Liver (tissue), 9 donors: ENCODE results near the gene CYP39A1. TPM values are rescaled to one million over a fixed set of nuclear protein-coding genes. Genes with fewer than 3 reads are reported as not detected.

Experiments
- DNase-seq: peaks from one replicate; pipeline ENCODE4 v3.0.0-alpha.2; 2017; ENCODE audit warnings: low spot score
- H3K27ac ChIP-seq, 2 donors: one replicate each; pipeline ENCODE4 v1.7.0; 2013; ENCODE audit warnings: inconsistent platforms in 2 of 2, low read length in 2 of 2, control low read depth in 1 of 2, low read depth in 1 of 2, mild to moderate bottlenecking in 1 of 2
- H3K27me3 ChIP-seq, 4 donors: one replicate each; pipeline versions ENCODE4 v1.6.1 to v1.7.0; 2013; ENCODE audit warnings: low read length in 3 of 4, inconsistent platforms in 1 of 4, mild to moderate bottlenecking in 1 of 4, moderate library complexity in 1 of 4; ENCODE audit not compliant: control insufficient read depth in 4 of 4, insufficient read depth in 4 of 4
- H3K36me3 ChIP-seq, 4 donors: one replicate each; pipeline versions ENCODE4 v1.6.1 to v1.7.0; 2013; ENCODE audit warnings: low read length in 3 of 4, mild to moderate bottlenecking in 3 of 4, low read depth in 1 of 4, moderate library complexity in 1 of 4; ENCODE audit not compliant: control insufficient read depth in 4 of 4, insufficient read depth in 3 of 4
- H3K4me1 ChIP-seq, 4 donors: one replicate each; pipeline versions ENCODE4 v1.6.1 to v1.7.0; 2013; ENCODE audit warnings: low read length in 3 of 4, mild to moderate bottlenecking in 3 of 4, moderate library complexity in 1 of 4; ENCODE audit not compliant: control insufficient read depth in 4 of 4, insufficient read depth in 4 of 4
- H3K4me3 ChIP-seq, 3 donors: one replicate each; pipeline versions ENCODE4 v1.6.1 to v1.7.0; 2013; ENCODE audit warnings: low read length in 3 of 3, control low read depth in 1 of 3, low read depth in 1 of 3, mild to moderate bottlenecking in 1 of 3
- H3K9ac ChIP-seq, 2 donors: one replicate each; pipeline ENCODE4 v1.7.0; 2013; ENCODE audit warnings: low read length in 2 of 2, mild to moderate bottlenecking in 2 of 2, moderate library complexity in 2 of 2, control low read depth in 1 of 2, low read depth in 1 of 2
- H3K9me3 ChIP-seq, 4 donors: one replicate each; pipeline versions ENCODE4 v1.6.1 to v1.7.0; 2013; ENCODE audit warnings: low read length in 3 of 4; ENCODE audit not compliant: control insufficient read depth in 4 of 4
- EGR1 ChIP-seq, 2 donors: IDR thresholded peaks; 2 replicates each; pipeline ENCODE4 v1.6.1; 2016 to 2018; ENCODE audit warnings: antibody characterized with exemption in 2 of 2, low read depth in 2 of 2
- FOXA1 ChIP-seq: IDR thresholded peaks from 2 replicates; pipeline ENCODE4 v1.6.1; 2016; ENCODE audit warnings: antibody characterized with exemption
- FOXA2 ChIP-seq: IDR thresholded peaks from 2 replicates; pipeline ENCODE4 v1.6.1; 2016; ENCODE audit warnings: antibody characterized with exemption
- GABPA ChIP-seq, 2 donors: IDR thresholded peaks in 1 of 2; conservative IDR thresholded peaks in 1 of 2; 2 replicates each; pipeline ENCODE4 v1.6.1; 2016; ENCODE audit warnings: antibody characterized with exemption in 2 of 2, mild to moderate bottlenecking in 1 of 2, moderate library complexity in 1 of 2
- HNF4A ChIP-seq, 2 donors: conservative IDR thresholded peaks; 2 replicates each; pipeline ENCODE4 v1.6.1; 2016; ENCODE audit warnings: antibody characterized with exemption in 2 of 2, mild to moderate bottlenecking in 2 of 2
- HNF4G ChIP-seq: IDR thresholded peaks from 2 replicates; pipeline ENCODE4 v1.6.1; 2016; ENCODE audit warnings: antibody characterized with exemption
- JUND ChIP-seq, 2 donors: IDR thresholded peaks; 2 replicates each; pipeline ENCODE4 v1.6.1; 2016; ENCODE audit warnings: antibody characterized with exemption in 2 of 2
- NR2F2 ChIP-seq: IDR thresholded peaks from 2 replicates; pipeline ENCODE4 v1.6.1; 2016; ENCODE audit warnings: antibody characterized with exemption
- RAD21 ChIP-seq, 2 donors: IDR thresholded peaks; 2 replicates each; pipeline ENCODE4 v1.6.1; 2016; ENCODE audit warnings: antibody characterized with exemption in 2 of 2, mild to moderate bottlenecking in 2 of 2
- RXRA ChIP-seq, 2 donors: IDR thresholded peaks; 2 replicates each; pipeline ENCODE4 v1.6.1; 2017 to 2018; ENCODE audit warnings: antibody characterized with exemption in 2 of 2, mild to moderate bottlenecking in 1 of 2
- SP1 ChIP-seq: IDR thresholded peaks from 2 replicates; pipeline ENCODE4 v1.6.1; 2018; ENCODE audit warnings: antibody characterized with exemption, mild to moderate bottlenecking
- TAF1 ChIP-seq: conservative IDR thresholded peaks from 2 replicates; pipeline ENCODE4 v1.6.1; 2016; ENCODE audit warnings: antibody characterized with exemption, mild to moderate bottlenecking
- YY1 ChIP-seq: IDR thresholded peaks from 2 replicates; pipeline ENCODE4 v1.6.1; 2016; ENCODE audit warnings: antibody characterized with exemption, mild to moderate bottlenecking
- WGBS: extraction: QIAGEN DNeasy Blood & Tissue Kit; methylation state at CpG from one replicate; pipeline ENCODE4 v1.1.7; 2013; 5-methylcytosine and 5-hydroxymethylcytosine counted together
- polyA plus RNA-seq, 2 donors: library from polyadenylated mRNA; stranded (reverse) in 1 of 2; unstranded in 1 of 2; fragments of 200-250 nt in 1 of 2; fragments of >200 nt in 1 of 2; fragmentation: Nextera tagmentation in 1 of 2; extraction: Ambion mirVana in 1 of 2; gene quantifications; one replicate each; pipeline versions ENCODE4 v1.2.1 to v1.2.3, GENCODE V29; 2013 to 2015
- total RNA-seq, 2 donors: library from RNA; depleted of rRNA; stranded (reverse); fragments of >200 nt; gene quantifications; one replicate each; pipeline ENCODE4 v1.2.3, GENCODE V29; 2014
- TF ChIP-seq, protein P1 (sequence below): IDR thresholded peaks from 2 replicates; pipeline ENCODE4 v1.6.1; 2016; ENCODE audit warnings: antibody characterized with exemption
- TF ChIP-seq, protein P2 (sequence below): fragments of 150-350 bp; IDR thresholded peaks from 2 replicates; pipeline ENCODE4 v1.5.1; 2017; ENCODE audit warnings: improper control_type of control experiment, low read depth, low read length; ENCODE audit not compliant: missing input control
- TF ChIP-seq, protein P3 (sequence below): IDR thresholded peaks from 2 replicates; pipeline ENCODE4 v1.6.1; 2016; ENCODE audit warnings: antibody characterized with exemption
- TF ChIP-seq, protein P4 (sequence below): IDR thresholded peaks from 2 replicates; pipeline ENCODE4 v1.6.1; 2016; ENCODE audit warnings: antibody characterized with exemption, mild to moderate bottlenecking
- TF ChIP-seq, protein P5 (sequence below): IDR thresholded peaks from 2 replicates; pipeline ENCODE4 v1.6.1; 2016; ENCODE audit warnings: antibody characterized with exemption
- donor health status: healthy.
- donor health status: healthy.
- donor health status: healthy.
- donor health status: healthy.
- donor health status: healthy.

Gene CYP39A1
- total and polyA plus RNA-seq, 4 donors: 10.8 to 29.8 (median 15.2) TPM

DNA sequence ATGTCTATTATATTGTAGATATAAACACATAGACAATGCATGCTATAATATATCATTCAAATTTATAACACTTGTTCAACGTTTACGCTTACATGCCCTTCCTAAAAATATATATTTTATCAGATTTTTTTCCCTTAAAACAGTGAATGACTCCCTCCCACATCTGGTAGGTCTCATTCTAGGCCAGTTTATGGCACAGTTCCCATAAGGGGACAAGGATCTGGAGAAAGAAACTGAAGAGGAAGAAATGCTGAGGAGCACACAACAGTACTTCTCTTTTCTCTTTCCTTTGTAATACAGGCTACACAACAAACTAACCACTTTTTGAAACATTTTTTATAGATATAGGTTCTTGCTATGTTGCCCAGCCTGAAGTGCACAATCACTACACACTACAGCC, 112.8 kb downstream of the CYP39A1 start (continued):
- TF ChIP-seq, protein P1, sequence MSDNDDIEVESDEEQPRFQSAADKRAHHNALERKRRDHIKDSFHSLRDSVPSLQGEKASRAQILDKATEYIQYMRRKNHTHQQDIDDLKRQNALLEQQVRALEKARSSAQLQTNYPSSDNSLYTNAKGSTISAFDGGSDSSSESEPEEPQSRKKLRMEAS: no peak
- TF ChIP-seq YY1 (no peak), FOXA2 (no peak), GABPA (IDR thresholded peaks at IDR 0.05 in 1 of 2, conservative IDR thresholded peaks at IDR 0.05 in 1 of 2) (no peak), RAD21 (IDR thresholded peaks at IDR 0.05) (no peak), TAF1 (no peak), JUND (IDR thresholded peaks at IDR 0.05) (no peak)

DNA sequence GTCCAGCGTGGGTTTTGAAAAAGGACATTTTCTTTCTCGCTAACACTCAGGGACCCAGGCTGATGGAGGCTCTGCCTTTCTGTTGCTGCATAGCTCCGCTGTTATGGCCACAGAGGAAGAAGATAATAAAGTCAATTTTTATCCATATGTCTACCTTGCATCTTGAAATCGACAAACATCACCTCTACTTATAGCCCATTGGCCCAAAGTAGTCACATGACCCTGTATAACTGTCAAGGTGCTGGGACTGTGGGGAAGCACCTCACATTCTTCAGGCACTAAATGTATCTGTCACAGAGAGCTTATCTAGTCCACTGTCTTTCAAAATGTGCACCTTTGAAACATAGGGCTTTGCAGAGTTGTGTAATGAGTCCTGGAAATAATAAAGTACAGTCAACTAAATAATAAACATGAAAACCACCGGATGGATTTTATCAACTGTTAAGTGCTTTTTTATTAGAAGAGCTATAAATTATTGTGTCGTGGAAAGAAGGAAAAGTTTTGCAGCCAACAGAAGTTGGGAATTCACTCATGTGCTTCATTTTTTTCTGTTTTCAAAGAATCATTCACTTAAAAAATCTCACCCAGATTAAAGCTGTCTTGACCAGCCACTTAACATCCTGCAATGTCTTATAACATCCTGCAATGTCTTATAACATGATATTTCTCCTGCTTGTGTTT, 113.7 kb downstream of the CYP39A1 start:
- no peak overlapping the region for H3K27ac ChIP-seq
- no peak overlapping the region for H3K9ac ChIP-seq
- WGBS: 70% methylated on average over 6 of the region's 6 CpGs
- TF ChIP-seq, protein P2, sequence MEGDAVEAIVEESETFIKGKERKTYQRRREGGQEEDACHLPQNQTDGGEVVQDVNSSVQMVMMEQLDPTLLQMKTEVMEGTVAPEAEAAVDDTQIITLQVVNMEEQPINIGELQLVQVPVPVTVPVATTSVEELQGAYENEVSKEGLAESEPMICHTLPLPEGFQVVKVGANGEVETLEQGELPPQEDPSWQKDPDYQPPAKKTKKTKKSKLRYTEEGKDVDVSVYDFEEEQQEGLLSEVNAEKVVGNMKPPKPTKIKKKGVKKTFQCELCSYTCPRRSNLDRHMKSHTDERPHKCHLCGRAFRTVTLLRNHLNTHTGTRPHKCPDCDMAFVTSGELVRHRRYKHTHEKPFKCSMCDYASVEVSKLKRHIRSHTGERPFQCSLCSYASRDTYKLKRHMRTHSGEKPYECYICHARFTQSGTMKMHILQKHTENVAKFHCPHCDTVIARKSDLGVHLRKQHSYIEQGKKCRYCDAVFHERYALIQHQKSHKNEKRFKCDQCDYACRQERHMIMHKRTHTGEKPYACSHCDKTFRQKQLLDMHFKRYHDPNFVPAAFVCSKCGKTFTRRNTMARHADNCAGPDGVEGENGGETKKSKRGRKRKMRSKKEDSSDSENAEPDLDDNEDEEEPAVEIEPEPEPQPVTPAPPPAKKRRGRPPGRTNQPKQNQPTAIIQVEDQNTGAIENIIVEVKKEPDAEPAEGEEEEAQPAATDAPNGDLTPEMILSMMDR: no peak
- H3K4me1 ChIP-seq: no peaks in the 10 kb centered on the region
- no peak overlapping the region for H3K4me3 ChIP-seq
- H3K36me3 ChIP-seq: no peaks in the 10 kb centered on the region
- no peaks in the 10 kb centered on the region for H3K27me3 ChIP-seq
- DNase-seq: no peak
- H3K9me3 ChIP-seq: no peaks in the 10 kb centered on the region

DNA sequence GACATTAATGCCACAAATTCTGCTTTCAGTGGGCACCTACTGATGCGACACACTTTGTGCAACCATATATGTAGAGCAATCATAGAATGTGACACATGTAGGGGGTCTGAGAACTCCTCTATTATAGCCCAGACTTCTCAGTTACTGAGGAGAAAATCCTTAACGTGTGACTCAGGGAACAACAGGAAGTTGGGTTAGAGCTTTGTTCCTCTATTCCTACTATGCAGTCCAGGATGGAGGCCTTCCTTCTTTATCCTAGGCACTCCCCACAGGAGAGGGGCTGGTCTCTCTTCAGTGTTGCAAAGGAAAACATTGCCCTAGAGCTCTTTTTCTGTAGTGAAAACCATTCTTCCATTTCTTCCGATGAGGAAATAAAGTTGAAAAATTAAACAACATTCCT, 121.7 kb downstream of the CYP39A1 start:
- WGBS: 74% methylated on average over 3 of the region's 3 CpGs
- no peak for TF ChIP-seq RAD21 (IDR thresholded peaks at IDR 0.05)
- TF ChIP-seq JUND (IDR thresholded peaks at IDR 0.05): no peak
- TF ChIP-seq FOXA1: no peak
- TF ChIP-seq NR2F2: no peak
- no peak for TF ChIP-seq GABPA (IDR thresholded peaks at IDR 0.05 in 1 of 2, conservative IDR thresholded peaks at IDR 0.05 in 1 of 2)
- no peak for TF ChIP-seq FOXA2
- no peak for TF ChIP-seq TAF1
- TF ChIP-seq, protein P3, sequence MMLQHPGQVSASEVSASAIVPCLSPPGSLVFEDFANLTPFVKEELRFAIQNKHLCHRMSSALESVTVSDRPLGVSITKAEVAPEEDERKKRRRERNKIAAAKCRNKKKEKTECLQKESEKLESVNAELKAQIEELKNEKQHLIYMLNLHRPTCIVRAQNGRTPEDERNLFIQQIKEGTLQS: no peak
- no peak for TF ChIP-seq HNF4A (conservative IDR thresholded peaks at IDR 0.05)
- no peak for TF ChIP-seq SP1
- TF ChIP-seq, protein P4, sequence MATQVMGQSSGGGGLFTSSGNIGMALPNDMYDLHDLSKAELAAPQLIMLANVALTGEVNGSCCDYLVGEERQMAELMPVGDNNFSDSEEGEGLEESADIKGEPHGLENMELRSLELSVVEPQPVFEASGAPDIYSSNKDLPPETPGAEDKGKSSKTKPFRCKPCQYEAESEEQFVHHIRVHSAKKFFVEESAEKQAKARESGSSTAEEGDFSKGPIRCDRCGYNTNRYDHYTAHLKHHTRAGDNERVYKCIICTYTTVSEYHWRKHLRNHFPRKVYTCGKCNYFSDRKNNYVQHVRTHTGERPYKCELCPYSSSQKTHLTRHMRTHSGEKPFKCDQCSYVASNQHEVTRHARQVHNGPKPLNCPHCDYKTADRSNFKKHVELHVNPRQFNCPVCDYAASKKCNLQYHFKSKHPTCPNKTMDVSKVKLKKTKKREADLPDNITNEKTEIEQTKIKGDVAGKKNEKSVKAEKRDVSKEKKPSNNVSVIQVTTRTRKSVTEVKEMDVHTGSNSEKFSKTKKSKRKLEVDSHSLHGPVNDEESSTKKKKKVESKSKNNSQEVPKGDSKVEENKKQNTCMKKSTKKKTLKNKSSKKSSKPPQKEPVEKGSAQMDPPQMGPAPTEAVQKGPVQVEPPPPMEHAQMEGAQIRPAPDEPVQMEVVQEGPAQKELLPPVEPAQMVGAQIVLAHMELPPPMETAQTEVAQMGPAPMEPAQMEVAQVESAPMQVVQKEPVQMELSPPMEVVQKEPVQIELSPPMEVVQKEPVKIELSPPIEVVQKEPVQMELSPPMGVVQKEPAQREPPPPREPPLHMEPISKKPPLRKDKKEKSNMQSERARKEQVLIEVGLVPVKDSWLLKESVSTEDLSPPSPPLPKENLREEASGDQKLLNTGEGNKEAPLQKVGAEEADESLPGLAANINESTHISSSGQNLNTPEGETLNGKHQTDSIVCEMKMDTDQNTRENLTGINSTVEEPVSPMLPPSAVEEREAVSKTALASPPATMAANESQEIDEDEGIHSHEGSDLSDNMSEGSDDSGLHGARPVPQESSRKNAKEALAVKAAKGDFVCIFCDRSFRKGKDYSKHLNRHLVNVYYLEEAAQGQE: no peak
- TF ChIP-seq YY1: no peak
- TF ChIP-seq, protein P5, sequence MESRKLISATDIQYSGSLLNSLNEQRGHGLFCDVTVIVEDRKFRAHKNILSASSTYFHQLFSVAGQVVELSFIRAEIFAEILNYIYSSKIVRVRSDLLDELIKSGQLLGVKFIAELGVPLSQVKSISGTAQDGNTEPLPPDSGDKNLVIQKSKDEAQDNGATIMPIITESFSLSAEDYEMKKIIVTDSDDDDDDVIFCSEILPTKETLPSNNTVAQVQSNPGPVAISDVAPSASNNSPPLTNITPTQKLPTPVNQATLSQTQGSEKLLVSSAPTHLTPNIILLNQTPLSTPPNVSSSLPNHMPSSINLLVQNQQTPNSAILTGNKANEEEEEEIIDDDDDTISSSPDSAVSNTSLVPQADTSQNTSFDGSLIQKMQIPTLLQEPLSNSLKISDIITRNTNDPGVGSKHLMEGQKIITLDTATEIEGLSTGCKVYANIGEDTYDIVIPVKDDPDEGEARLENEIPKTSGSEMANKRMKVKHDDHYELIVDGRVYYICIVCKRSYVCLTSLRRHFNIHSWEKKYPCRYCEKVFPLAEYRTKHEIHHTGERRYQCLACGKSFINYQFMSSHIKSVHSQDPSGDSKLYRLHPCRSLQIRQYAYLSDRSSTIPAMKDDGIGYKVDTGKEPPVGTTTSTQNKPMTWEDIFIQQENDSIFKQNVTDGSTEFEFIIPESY: no peak
- TF ChIP-seq RXRA (IDR thresholded peaks at IDR 0.05): no peak
- TF ChIP-seq EGR1 (IDR thresholded peaks at IDR 0.05; ENCODE audit: low read depth in 2 of 2): no peak
- TF ChIP-seq, protein P1: no peak
- TF ChIP-seq HNF4G: no peak
- TF ChIP-seq, protein P2: no peak

More for the DNA sequence above, 121.7 kb downstream of the CYP39A1 start:
- DNase-seq: no peak
- H3K9me3 ChIP-seq: no peaks in the 10 kb centered on the region
- H3K4me3 ChIP-seq: no peak overlapping the region
- H3K27me3 ChIP-seq: no peaks in the 10 kb centered on the region
- H3K9ac ChIP-seq: no peak overlapping the region
- no peak overlapping the region for H3K27ac ChIP-seq
- H3K4me1 ChIP-seq: no peaks in the 10 kb centered on the region
- H3K36me3 ChIP-seq: no peaks in the 10 kb centered on the region
